ENCODE data around the gene ITIH4. TPM values are rescaled to one million over a fixed set of nuclear protein-coding genes. Genes with fewer than 3 reads are reported as not detected.

The ITIH4 gene
- total RNA-seq, 2 experiments from 2014 or later = 35.8 to 40.4 TPM

- Histone ChIP-seq H3K9me3 (ENCODE audit: control insufficient read depth in 1 of 2, insufficient read depth in 1 of 2, low read length in 2 of 2) (no peaks in the 10 kb centered on the region), H3K27me3 (ENCODE audit: control insufficient read depth in 1 of 2, insufficient read depth in 2 of 2, low read length in 2 of 2) (no peaks in the 10 kb centered on the region), H3K36me3 (ENCODE audit: insufficient read depth, low read length) (peaks cover 67% of the 10 kb centered on the region), H3K4me3 (ENCODE audit: low read length) (no peak overlapping the region), H3K27ac (ENCODE audit: low read depth in 1 of 2, low read length in 2 of 2) (no peak overlapping the region), H3K4me1 (ENCODE audit: insufficient read depth, low read length) (no peaks in the 10 kb centered on the region)
- no peak overlapping the region for H3K27ac Mint-ChIP-seq
- H3K36me3 Mint-ChIP-seq (ENCODE audit: low read depth) = peaks cover 64% of the 10 kb centered on the region
- no peak overlapping the region for H3K4me3 Mint-ChIP-seq
- no peaks in the 10 kb centered on the region for H3K27me3 Mint-ChIP-seq
- ChIA-PET POLR2A (no interaction called here), CTCF (interaction anchor here (0.6 kb wide), 1 partner anchor 71 kb away, joined by 3 read pairs; no protein-coding TSS in a partner anchor)
- TF ChIP-seq CTCF (IDR thresholded peaks at IDR 0.05) = no peak
- H3K9me3 Mint-ChIP-seq = no peaks in the 10 kb centered on the region
- peaks cover 12% of the 10 kb centered on the region for H3K4me1 Mint-ChIP-seq (ENCODE audit: low read depth)
- DNase-seq (no peak), ATAC-seq (ENCODE audit: poor library complexity) (no peak)
- intact Hi-C loops (cut with DNase I, micrococcal nuclease) = no loop called here
Observed at GRCh38 chr3:52845157-52845556, 14.7 kb upstream of the ITIH4 start.

- H3K4me3 Mint-ChIP-seq = no peak overlapping the region
- no peak overlapping the region for H3K27ac ChIP-seq (ENCODE audit: low read depth in 1 of 2, low read length in 2 of 2)
- no peaks in the 10 kb centered on the region for H3K9me3 Mint-ChIP-seq
- H3K27me3 Mint-ChIP-seq = no peaks in the 10 kb centered on the region
- H3K27ac Mint-ChIP-seq = peak overlapping the region; percentile 60
- no peak overlapping the region for H3K4me3 ChIP-seq (ENCODE audit: low read length)
- ATAC-seq (ENCODE audit: poor library complexity) = no peak
- no peaks in the 10 kb centered on the region for H3K27me3 ChIP-seq (ENCODE audit: control insufficient read depth in 1 of 2, insufficient read depth in 2 of 2, low read length in 2 of 2)
- ChIA-PET POLR2A (no interaction called here), CTCF (interaction anchor here (0.6 kb wide), 1 partner anchor 71 kb away, joined by 3 read pairs; no protein-coding TSS in a partner anchor)
- intact Hi-C loops (cut with DNase I, micrococcal nuclease) = loop anchor here in 1 of 2 experiments (1.0 kb wide), 1 partner anchor 228 kb away; no protein-coding TSS in a partner anchor
- no peaks in the 10 kb centered on the region for H3K9me3 ChIP-seq (ENCODE audit: control insufficient read depth in 1 of 2, insufficient read depth in 1 of 2, low read length in 2 of 2)
- H3K36me3 Mint-ChIP-seq (ENCODE audit: low read depth) = peaks cover 67% of the 10 kb centered on the region
- TF ChIP-seq CTCF (IDR thresholded peaks at IDR 0.05) = no peak
- H3K4me1 ChIP-seq (ENCODE audit: insufficient read depth, low read length) = peaks cover 1% of the 10 kb centered on the region
- no peak for DNase-seq
- H3K36me3 ChIP-seq (ENCODE audit: insufficient read depth, low read length) = peaks cover 66% of the 10 kb centered on the region
- peaks cover 14% of the 10 kb centered on the region for H3K4me1 Mint-ChIP-seq (ENCODE audit: low read depth)
Observed at GRCh38 chr3:52844290-52844975, 14.0 kb upstream of the ITIH4 start.

- no peak overlapping the region for H3K4me3 ChIP-seq (ENCODE audit: low read length)
- Mint-ChIP-seq H3K4me1 (ENCODE audit: low read depth) (peaks cover 18% of the 10 kb centered on the region), H3K27me3 (no peaks in the 10 kb centered on the region), H3K4me3 (no peak overlapping the region), H3K9me3 (no peaks in the 10 kb centered on the region), H3K36me3 (ENCODE audit: low read depth) (peaks cover 63% of the 10 kb centered on the region), H3K27ac (peak overlapping the region; percentile 60)
- POLR2A ChIA-PET = no interaction called here
- no peak for ATAC-seq (ENCODE audit: poor library complexity)
- DNase-seq = no peak
- peaks cover 62% of the 10 kb centered on the region for H3K36me3 ChIP-seq (ENCODE audit: insufficient read depth, low read length)
- intact Hi-C loops (cut with DNase I, micrococcal nuclease) = loop anchor here in 1 of 2 experiments (1.0 kb wide), 1 partner anchor 228 kb away; no protein-coding TSS in a partner anchor
- H3K27me3 ChIP-seq (ENCODE audit: control insufficient read depth in 1 of 2, insufficient read depth in 2 of 2, low read length in 2 of 2) = no peaks in the 10 kb centered on the region
- no peak overlapping the region for H3K27ac ChIP-seq (ENCODE audit: low read depth in 1 of 2, low read length in 2 of 2)
- CTCF ChIA-PET = no interaction called here
- H3K9me3 ChIP-seq (ENCODE audit: control insufficient read depth in 1 of 2, insufficient read depth in 1 of 2, low read length in 2 of 2) = no peaks in the 10 kb centered on the region
- no peak for TF ChIP-seq CTCF (IDR thresholded peaks at IDR 0.05)
- peaks cover 7% of the 10 kb centered on the region for H3K4me1 ChIP-seq (ENCODE audit: insufficient read depth, low read length)
Observed at GRCh38 chr3:52843881-52844280, 13.4 kb upstream of the ITIH4 start.

All from CD4-positive, alpha-beta T cell (primary cell).